IMR-90 (cell line): ENCODE results near the gene FNDC1. TPM values are rescaled to one million over a fixed set of nuclear protein-coding genes. Genes with fewer than 3 reads are reported as not detected.

Source experiments
- ATAC-seq: fragments of 200-7000 bp; cut with Tn5 transposase; 2 replicates; pipeline ENCODE4 v1.9.1; 2020; ENCODE audit warnings: low read depth, mild to moderate bottlenecking, moderate library complexity
- BruUV-seq: library from RNA; stranded (reverse); fragments of 400-500 nt; replicated peaks from 2 replicates; lab custom pipeline; 2021; lab: Mats Ljungman, UMichigan
- CTCF ChIA-PET: fragments of 300-600 bp; formaldehyde crosslinking; extraction: SDS; loops from one replicate; lab custom pipeline; 2021; ENCODE audit warnings: antibody characterized with exemption; lab: Yijun Ruan, JAX
- POLR2A ChIA-PET: fragments of 300-600 bp; sonication (Branson Sonifier 250); formaldehyde crosslinking; loops from one replicate; lab custom pipeline; 2022; ENCODE audit warnings: antibody characterized with exemption; ENCODE audit not compliant: unreplicated experiment; lab: Charles Lee
- DNase-seq: peaks from one replicate; pipeline ENCODE4 v3.0.0; 2013
- H2AFZ ChIP-seq: replicated peaks from 2 replicates; pipeline ENCODE3; 2013; ENCODE audit warnings: low read length, mild to moderate bottlenecking; ENCODE audit not compliant: poor library complexity
- H2AK5ac ChIP-seq: 2 replicates; pipeline ENCODE4 v1.6.1; 2013; ENCODE audit warnings: low read depth, low read length, inconsistent platforms
- H2AK9ac ChIP-seq: replicated peaks from 2 replicates; pipeline ENCODE3; 2013; ENCODE audit warnings: mild to moderate bottlenecking, low read depth, low read length, moderate library complexity; ENCODE audit not compliant: poor library complexity
- H2BK120ac ChIP-seq: 2 replicates; pipeline ENCODE4 v1.6.1; 2013; ENCODE audit warnings: low read depth, low read length, inconsistent platforms
- H2BK15ac ChIP-seq: 3 replicates; pipeline ENCODE4 v1.6.1; 2013; ENCODE audit warnings: low read depth, low read length, inconsistent platforms
- H2BK20ac ChIP-seq: 2 replicates; pipeline ENCODE4 v1.6.1; 2013; ENCODE audit warnings: low read depth, mild to moderate bottlenecking, inconsistent platforms, low read length, moderate library complexity
- H2BK5ac ChIP-seq: 2 replicates; pipeline ENCODE4 v1.6.1; 2013; ENCODE audit warnings: mild to moderate bottlenecking, low read depth, low read length, inconsistent platforms; ENCODE audit not compliant: poor library complexity, severe bottlenecking
- H3K14ac ChIP-seq: replicated peaks from 2 replicates; pipeline ENCODE4 v1.6.1; 2013; ENCODE audit warnings: low read depth, low read length, inconsistent platforms
- H3K18ac ChIP-seq: 2 replicates; pipeline ENCODE4 v1.6.1; 2013; ENCODE audit warnings: low read depth, low read length, control low read depth
- H3K23ac ChIP-seq: 2 replicates; pipeline ENCODE4 v1.6.1; 2013; ENCODE audit warnings: low read depth, low read length, inconsistent platforms
- H3K27ac ChIP-seq: 2 replicates; pipeline ENCODE4 v1.5.1; 2013; ENCODE audit warnings: mild to moderate bottlenecking, control low read depth, low read length; ENCODE audit not compliant: insufficient read depth
- H3K27me3 ChIP-seq: 2 replicates; pipeline ENCODE4 v1.6.1; 2013; ENCODE audit warnings: low read length; ENCODE audit not compliant: control insufficient read depth, insufficient read depth
- H3K36me3 ChIP-seq: 2 replicates; pipeline ENCODE4 v1.6.1; 2013; ENCODE audit warnings: low read length, mixed read lengths; ENCODE audit not compliant: control insufficient read depth, insufficient read depth
- H3K4ac ChIP-seq: 2 replicates; pipeline ENCODE4 v1.6.1; 2013; ENCODE audit warnings: low read depth, low read length, inconsistent platforms
- H3K4me1 ChIP-seq: 2 replicates; pipeline ENCODE4 v1.6.1; 2013; ENCODE audit warnings: low read length, mixed read lengths; ENCODE audit not compliant: control insufficient read depth, insufficient read depth
- H3K4me2 ChIP-seq: 2 replicates; pipeline ENCODE4 v1.6.1; 2013; ENCODE audit warnings: low read depth, mild to moderate bottlenecking, control low read depth, low read length, moderate library complexity
- H3K4me3 ChIP-seq: 2 replicates; pipeline ENCODE4 v1.5.1; 2013; ENCODE audit warnings: low read depth, mild to moderate bottlenecking, control low read depth, low read length, moderate library complexity; ENCODE audit not compliant: insufficient read depth
- H3K56ac ChIP-seq: 2 replicates; pipeline ENCODE4 v1.6.1; 2013; ENCODE audit warnings: low read length, inconsistent platforms; ENCODE audit not compliant: insufficient read depth; ENCODE audit errors: extremely low read depth
- H3K79me1 ChIP-seq, 2 experiments: 2 replicates each; pipeline ENCODE4 v1.6.1; 2013; ENCODE audit warnings: low read length in 2 of 2, inconsistent platforms in 1 of 2, low read depth in 1 of 2
- H3K9ac ChIP-seq: 2 replicates; pipeline ENCODE4 v1.6.1; 2013; ENCODE audit warnings: low read depth, low read length, control low read depth
- H3K9me1 ChIP-seq: 2 replicates; pipeline ENCODE4 v1.6.1; 2013; ENCODE audit warnings: low read length, inconsistent platforms; ENCODE audit not compliant: insufficient read depth
- H3K9me3 ChIP-seq: 2 replicates; pipeline ENCODE4 v1.6.1; 2013; ENCODE audit warnings: low read length; ENCODE audit not compliant: control insufficient read depth, insufficient read depth
- H4K20me1 ChIP-seq: 2 replicates; pipeline ENCODE4 v1.6.1; 2013; ENCODE audit warnings: low read length, inconsistent platforms; ENCODE audit not compliant: insufficient read depth
- H4K5ac ChIP-seq: 2 replicates; pipeline ENCODE4 v1.6.1; 2013; ENCODE audit warnings: mild to moderate bottlenecking, low read depth, low read length, control low read depth
- H4K8ac ChIP-seq, 2 experiments: 2 replicates each; pipeline ENCODE4 v1.6.1; 2013; ENCODE audit warnings: low read depth in 2 of 2, low read length in 2 of 2, control low read depth in 1 of 2, inconsistent platforms in 1 of 2
- H4K91ac ChIP-seq: 2 replicates; pipeline ENCODE4 v1.6.1; 2013; ENCODE audit warnings: low read depth, low read length, inconsistent platforms; ENCODE audit not compliant: insufficient read depth
- RAD21 ChIP-seq: IDR thresholded peaks from 2 replicates; pipeline ENCODE4 v1.6.1; 2012; ENCODE audit warnings: low read length, improper control_type of control experiment
- WGBS, 2 experiments: methylation state at CpG; one replicate each; pipeline versions ENCODE4 v1.1.5 to v1.1.7; 2013; ENCODE audit warnings: missing lambda C conversion rate in 2 of 2; ENCODE audit not compliant: insufficient read length in 1 of 2; ENCODE audit errors: extremely low coverage in 2 of 2; 5-methylcytosine and 5-hydroxymethylcytosine counted together
- dilution Hi-C: fragments of 300-500 bp; cut with HindIII; formaldehyde crosslinking; loops from one replicate; pipeline ENCODE4 v1.14.3; 2018; ENCODE audit warnings: low sequenced_read_pairs; ENCODE audit not compliant: unreplicated experiment
- in situ Hi-C: fragments of 300-500 bp; cut with MboI; formaldehyde crosslinking; loops from 3 replicates; pipeline ENCODE4 v1.14.3; 2019; ENCODE audit warnings: low sequenced_read_pairs, inconsistent platforms, mixed read lengths
- intact Hi-C: fragments of 100-400 bp; cut with micrococcal nuclease; formaldehyde crosslinking; loops from 2 replicates; pipeline ENCODE4 v1.10.0; 2022
- polyA plus RNA-seq, 3 experiments: library from polyadenylated mRNA; depleted of rRNA; stranded (reverse); fragments of >200 nt; gene quantifications; 2 replicates each; pipeline ENCODE4 v1.2.3, GENCODE V29; 2012; ENCODE audit warnings: low replicate concordance in 1 of 3
- total RNA-seq: library from RNA; depleted of rRNA; stranded (reverse); fragments of >200 nt; gene quantifications from 2 replicates; pipeline ENCODE4 v1.2.3, GENCODE V29; 2012

FNDC1 gene
- total and polyA plus RNA-seq, 2 of the 4 experiments (the other 2 are of a cell fraction) = 0.03 TPM; not detected in 1

GRCh38 chr6:159224452-159224851, 55.3 kb downstream of the FNDC1 start:
- Histone ChIP-seq H3K9me1 (no peaks in the 10 kb centered on the region), H4K8ac (no peak overlapping the region), H2AK5ac (no peak overlapping the region), H3K4me2 (no peak overlapping the region), H3K36me3 (no peaks in the 10 kb centered on the region), H3K56ac (no peak overlapping the region), H4K5ac (no peak overlapping the region), H3K79me1 (no peaks in the 10 kb centered on the region), H3K4me1 (no peaks in the 10 kb centered on the region), H2BK15ac (no peak overlapping the region), H3K27ac (no peak overlapping the region), H2BK120ac (no peak overlapping the region), H3K9ac (no peak overlapping the region), H3K18ac (no peak overlapping the region), H3K23ac (no peak overlapping the region), H3K14ac (no peak overlapping the region), H3K27me3 (peaks cover 3% of the 10 kb centered on the region), H4K20me1 (no peaks in the 10 kb centered on the region), H3K9me3 (no peaks in the 10 kb centered on the region), H3K4ac (no peak overlapping the region), H2AK9ac (no peak overlapping the region), H2AFZ (no peak overlapping the region), H3K4me3 (no peak overlapping the region), H2BK5ac (no peak overlapping the region), H4K91ac (no peak overlapping the region), H2BK20ac (no peak overlapping the region)
- no peak for TF ChIP-seq RAD21
- ATAC-seq (no peak), DNase-seq (no peak)
- intact Hi-C loops = no loop called here
- dilution Hi-C loops = no loop called here
- ChIA-PET CTCF (no interaction called here), POLR2A (no interaction called here)
- no TSS peak for BruUV-seq
- in situ Hi-C loops = no loop called here
- no CpG with 5 or more reads among the region's 2 CpGs for WGBS, 2 experiments
